Lower leg skin (tissue), 3 donors: ENCODE results near the gene F2R.

Experiments used
- POLR2A ChIP-seq, 2 donors: fragments of 450-650 bp; IDR thresholded peaks; one replicate each; pipeline ENCODE4 v1.6.1; 2016 to 2017; ENCODE audit warnings: antibody characterized with exemption in 2 of 2, mild to moderate bottlenecking in 1 of 2, moderate library complexity in 1 of 2
- TF ChIP-seq, protein P1 (sequence below), 3 donors: fragments of 450-650 bp; IDR thresholded peaks; one replicate each; pipeline ENCODE4 v1.5.1; 2016; ENCODE audit warnings: antibody characterized with exemption in 3 of 3, mild to moderate bottlenecking in 3 of 3, moderate library complexity in 2 of 3

GRCh38 chr5:76697670-76698069 is 18.3 kb upstream of the F2R start:
- TF ChIP-seq, protein P1, sequence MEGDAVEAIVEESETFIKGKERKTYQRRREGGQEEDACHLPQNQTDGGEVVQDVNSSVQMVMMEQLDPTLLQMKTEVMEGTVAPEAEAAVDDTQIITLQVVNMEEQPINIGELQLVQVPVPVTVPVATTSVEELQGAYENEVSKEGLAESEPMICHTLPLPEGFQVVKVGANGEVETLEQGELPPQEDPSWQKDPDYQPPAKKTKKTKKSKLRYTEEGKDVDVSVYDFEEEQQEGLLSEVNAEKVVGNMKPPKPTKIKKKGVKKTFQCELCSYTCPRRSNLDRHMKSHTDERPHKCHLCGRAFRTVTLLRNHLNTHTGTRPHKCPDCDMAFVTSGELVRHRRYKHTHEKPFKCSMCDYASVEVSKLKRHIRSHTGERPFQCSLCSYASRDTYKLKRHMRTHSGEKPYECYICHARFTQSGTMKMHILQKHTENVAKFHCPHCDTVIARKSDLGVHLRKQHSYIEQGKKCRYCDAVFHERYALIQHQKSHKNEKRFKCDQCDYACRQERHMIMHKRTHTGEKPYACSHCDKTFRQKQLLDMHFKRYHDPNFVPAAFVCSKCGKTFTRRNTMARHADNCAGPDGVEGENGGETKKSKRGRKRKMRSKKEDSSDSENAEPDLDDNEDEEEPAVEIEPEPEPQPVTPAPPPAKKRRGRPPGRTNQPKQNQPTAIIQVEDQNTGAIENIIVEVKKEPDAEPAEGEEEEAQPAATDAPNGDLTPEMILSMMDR (IDR thresholded peaks at IDR 0.05) = no peak
- TF ChIP-seq POLR2A (IDR thresholded peaks at IDR 0.05) = no peak
